Rectal smooth muscle tissue (tissue), 1 donor: ENCODE data around the gene MEIOB.

Experiments used
- H3K27ac ChIP-seq: one replicate; pipeline ENCODE4 v1.7.0; 2013; ENCODE audit warnings: low read depth, low read length, inconsistent platforms
- H3K27me3 ChIP-seq: one replicate; pipeline ENCODE4 v1.7.0; 2013; ENCODE audit warnings: low read length; ENCODE audit not compliant: control insufficient read depth, insufficient read depth
- H3K36me3 ChIP-seq: one replicate; pipeline ENCODE4 v1.7.0; 2013; ENCODE audit warnings: low read length; ENCODE audit not compliant: control insufficient read depth, insufficient read depth
- H3K4me1 ChIP-seq: one replicate; pipeline ENCODE4 v1.7.0; 2013; ENCODE audit warnings: low read length; ENCODE audit not compliant: control insufficient read depth, insufficient read depth
- H3K4me3 ChIP-seq: one replicate; pipeline ENCODE4 v1.7.0; 2013; ENCODE audit warnings: low read length
- H3K9ac ChIP-seq: one replicate; pipeline ENCODE4 v1.7.0; 2013; ENCODE audit warnings: low read length

The MEIOB gene

DNA sequence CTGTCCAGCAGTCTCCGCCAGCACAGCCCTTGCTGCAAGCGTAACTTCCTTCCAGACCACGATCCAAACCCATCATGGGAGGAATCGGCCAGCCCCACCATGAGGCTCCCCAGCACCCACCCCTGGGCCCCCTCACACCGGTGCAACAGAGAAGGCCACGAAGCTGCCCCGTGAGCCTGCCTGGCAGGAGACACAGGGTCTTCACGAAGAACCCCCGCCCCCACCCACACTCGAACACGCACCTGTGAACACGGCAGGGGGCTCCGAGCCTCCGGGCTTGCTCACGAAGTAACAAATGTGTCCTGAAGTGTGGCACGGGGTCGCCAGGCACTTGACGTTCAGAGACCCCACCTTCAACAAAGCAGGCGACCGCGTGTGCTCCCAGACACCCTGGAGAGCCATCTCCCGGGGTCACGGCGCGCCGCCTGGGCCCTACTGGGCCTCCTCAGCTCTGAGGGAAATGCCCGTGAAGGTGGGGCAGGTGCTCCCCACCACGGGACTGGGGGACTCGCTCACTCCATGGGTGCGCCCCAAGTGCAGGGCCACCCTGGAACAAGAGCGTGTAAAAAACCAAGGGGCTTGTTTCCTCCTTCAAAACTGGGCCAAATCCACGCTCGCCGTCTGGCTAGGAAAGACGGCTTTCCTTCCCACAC is 53.0 kb downstream of the MEIOB start:
- Histone ChIP-seq H3K4me1 (no peaks in the 10 kb centered on the region), H3K9ac (no peak overlapping the region), H3K27me3 (no peaks in the 10 kb centered on the region), H3K36me3 (peaks cover 28% of the 10 kb centered on the region), H3K4me3 (no peak overlapping the region), H3K27ac (no peak overlapping the region)

DNA sequence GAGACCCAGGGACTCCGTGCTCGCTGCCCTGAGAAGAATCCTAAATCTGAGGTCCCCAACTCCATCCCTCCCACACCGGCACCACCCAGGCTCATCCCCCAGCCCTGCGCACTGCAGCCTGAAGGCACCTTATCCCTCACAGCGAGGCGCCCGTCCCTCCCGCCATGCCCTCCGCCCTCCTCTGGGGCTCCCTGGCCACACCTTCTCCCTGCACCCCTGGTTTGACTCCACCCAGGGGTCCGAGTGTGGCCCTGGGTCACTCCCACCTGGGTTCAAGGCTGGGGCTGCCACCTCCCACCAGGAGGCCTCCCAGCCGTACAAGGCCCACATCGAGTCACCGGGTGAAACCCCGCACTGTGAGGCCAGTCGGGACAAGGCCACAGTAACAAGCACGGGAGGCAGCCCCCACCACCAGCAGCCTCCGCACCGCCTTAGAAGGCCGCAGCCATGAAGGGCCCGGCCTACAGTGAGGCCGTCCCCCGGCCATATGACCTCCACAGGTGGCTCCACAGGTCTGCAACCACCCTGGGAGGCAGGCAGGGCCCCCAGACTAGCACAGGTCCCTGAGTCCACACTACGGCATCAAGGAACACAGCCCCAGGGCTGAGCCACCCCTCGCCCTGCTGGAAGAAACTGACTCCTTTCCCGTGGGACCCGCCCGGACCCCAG is 53.6 kb downstream of the MEIOB start:
- peaks cover 28% of the 10 kb centered on the region for H3K36me3 ChIP-seq
- H3K4me3 ChIP-seq = no peak overlapping the region
- H3K27ac ChIP-seq = no peak overlapping the region
- no peaks in the 10 kb centered on the region for H3K4me1 ChIP-seq
- H3K9ac ChIP-seq = no peak overlapping the region
- no peaks in the 10 kb centered on the region for H3K27me3 ChIP-seq

DNA sequence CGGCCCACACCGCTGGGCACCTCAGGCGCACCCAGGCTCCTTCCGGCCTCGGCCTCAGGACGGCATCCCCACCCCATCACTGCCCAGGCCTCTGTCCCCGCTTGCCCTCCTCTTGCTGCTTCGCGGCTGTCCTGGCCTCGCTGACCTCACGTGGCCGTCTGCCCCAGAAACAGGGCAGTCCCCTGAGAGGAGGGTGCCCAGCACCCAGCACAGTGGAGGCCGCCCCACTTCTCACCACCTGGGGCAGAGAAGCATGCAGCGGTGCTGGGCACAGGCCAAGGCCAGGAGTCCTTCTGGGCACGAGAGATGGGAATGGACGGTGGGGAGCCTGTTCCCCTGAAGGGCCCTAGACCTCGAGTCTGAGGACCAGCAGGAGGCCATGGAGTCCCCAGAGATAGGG is 54.2 kb downstream of the MEIOB start:
- no peak overlapping the region for H3K9ac ChIP-seq
- no peaks in the 10 kb centered on the region for H3K27me3 ChIP-seq
- no peaks in the 10 kb centered on the region for H3K4me1 ChIP-seq
- H3K36me3 ChIP-seq = peaks cover 28% of the 10 kb centered on the region
- no peak overlapping the region for H3K27ac ChIP-seq
- H3K4me3 ChIP-seq = no peak overlapping the region

DNA sequence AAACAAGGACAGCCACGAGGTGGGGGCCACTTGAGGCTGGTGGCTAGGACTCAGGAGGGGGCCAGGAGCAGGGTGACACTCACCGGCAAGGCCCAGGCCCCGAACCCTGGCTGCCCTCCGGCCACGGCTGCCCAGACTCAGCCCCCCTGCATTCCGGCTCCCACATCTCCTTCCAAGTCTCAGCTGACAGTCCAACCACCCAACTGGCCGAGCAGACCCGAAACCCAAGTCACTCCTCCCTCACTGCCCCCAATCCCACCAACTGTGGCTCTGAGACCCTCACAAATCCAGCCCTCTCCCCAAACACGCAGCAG is 54.7 kb downstream of the MEIOB start:
- no peaks in the 10 kb centered on the region for H3K4me1 ChIP-seq
- H3K27ac ChIP-seq = no peak overlapping the region
- H3K36me3 ChIP-seq = peaks cover 25% of the 10 kb centered on the region
- H3K27me3 ChIP-seq = no peaks in the 10 kb centered on the region
- H3K4me3 ChIP-seq = no peak overlapping the region
- no peak overlapping the region for H3K9ac ChIP-seq

DNA sequence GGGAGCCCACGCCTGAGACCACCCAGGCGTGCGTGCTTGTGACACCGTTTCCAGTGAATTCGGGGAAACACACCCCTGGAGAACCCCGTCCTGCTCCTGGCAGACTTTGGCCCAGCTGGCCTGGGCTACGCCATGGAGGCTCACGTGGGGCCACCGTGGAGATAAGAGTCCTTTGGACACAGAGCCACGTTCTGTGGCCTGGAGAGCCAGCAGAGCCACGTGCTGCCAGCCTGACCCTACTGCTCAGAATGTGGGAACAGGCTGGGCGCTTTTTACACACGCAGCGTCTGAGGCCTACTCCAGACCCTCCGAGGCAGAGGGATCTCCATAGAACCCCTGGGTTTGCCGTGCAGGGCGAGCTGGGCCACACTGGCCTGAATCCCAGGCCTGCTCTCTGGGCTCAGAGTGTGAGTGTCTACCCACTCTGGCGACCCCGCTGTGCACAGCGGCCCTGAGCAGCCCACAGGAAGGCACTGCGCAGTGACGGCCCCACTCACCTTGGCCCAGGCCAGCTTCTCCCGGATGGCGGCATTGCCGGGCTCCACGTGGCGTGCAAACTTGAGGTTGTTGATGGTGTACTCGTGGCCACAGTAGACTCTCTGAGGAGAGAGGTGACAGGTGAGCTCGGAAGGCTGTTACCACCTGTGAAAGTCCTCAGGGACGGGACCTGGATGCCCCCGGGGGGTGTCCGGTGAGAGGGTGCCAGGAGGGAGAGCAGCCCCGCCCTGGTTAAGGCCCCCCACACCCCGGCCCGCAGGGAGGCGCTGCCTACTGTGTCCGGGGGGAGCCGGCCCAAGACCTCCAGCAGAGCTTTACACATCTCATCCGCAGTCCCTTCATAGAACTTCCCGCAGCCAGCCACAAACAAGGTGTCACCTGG is 55.3 kb downstream of the MEIOB start:
- Histone ChIP-seq H3K36me3 (peaks cover 22% of the 10 kb centered on the region), H3K27ac (no peak overlapping the region)

DNA sequence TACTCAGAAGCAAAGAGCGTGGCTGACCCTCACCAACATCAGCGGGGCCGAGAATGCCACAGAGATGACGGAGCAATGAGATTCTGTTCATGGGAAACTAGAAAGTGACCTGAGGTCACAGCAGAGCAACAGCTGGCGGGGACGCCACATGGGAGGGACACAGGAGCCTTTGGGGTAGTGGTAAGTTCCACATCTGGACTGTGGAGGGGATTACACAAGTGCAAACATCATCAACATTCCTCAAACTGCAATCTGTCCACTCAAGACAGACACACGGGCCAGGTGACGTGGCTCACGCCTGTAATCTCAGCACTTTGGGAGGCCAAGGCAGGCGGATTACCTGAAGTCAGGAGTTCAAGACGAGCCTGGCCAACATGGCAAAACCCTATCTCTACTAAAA is 56.5 kb downstream of the MEIOB start:
- H3K36me3 ChIP-seq = peaks cover 22% of the 10 kb centered on the region
- no peak overlapping the region for H3K9ac ChIP-seq
- H3K27me3 ChIP-seq = no peaks in the 10 kb centered on the region
- H3K4me1 ChIP-seq = no peaks in the 10 kb centered on the region
- H3K4me3 ChIP-seq = no peak overlapping the region
- H3K27ac ChIP-seq = no peak overlapping the region

More for the DNA sequence above, 55.3 kb downstream of the MEIOB start:
- H3K27me3 ChIP-seq = no peaks in the 10 kb centered on the region
- no peaks in the 10 kb centered on the region for H3K4me1 ChIP-seq
- H3K9ac ChIP-seq = no peak overlapping the region
- H3K4me3 ChIP-seq = no peak overlapping the region

DNA sequence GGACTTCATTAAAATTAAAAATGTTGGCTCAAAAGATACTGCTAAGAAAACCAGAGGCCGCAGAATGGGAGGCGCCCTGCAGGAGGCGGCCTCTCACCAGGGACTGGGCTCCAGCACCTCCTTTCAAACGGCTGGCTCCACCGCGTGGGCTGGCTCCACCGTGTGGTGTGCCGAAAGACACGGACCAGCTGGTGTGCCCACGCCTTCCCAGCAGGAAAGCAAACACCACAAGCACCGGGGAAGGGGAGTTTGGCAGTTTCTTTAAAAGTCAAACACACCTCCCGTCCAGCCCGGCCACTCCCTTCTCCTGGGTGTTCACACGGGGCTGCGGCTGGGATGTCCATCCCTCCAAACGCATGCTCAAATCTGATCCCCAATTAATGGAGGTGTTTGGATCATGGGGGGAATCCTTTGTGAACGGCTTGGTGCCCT is 59.2 kb downstream of the MEIOB start:
- H3K4me1 ChIP-seq = no peaks in the 10 kb centered on the region
- H3K27ac ChIP-seq = no peak overlapping the region
- H3K4me3 ChIP-seq = no peak overlapping the region
- H3K9ac ChIP-seq = no peak overlapping the region
- peaks cover 27% of the 10 kb centered on the region for H3K36me3 ChIP-seq
- H3K27me3 ChIP-seq = no peaks in the 10 kb centered on the region

DNA sequence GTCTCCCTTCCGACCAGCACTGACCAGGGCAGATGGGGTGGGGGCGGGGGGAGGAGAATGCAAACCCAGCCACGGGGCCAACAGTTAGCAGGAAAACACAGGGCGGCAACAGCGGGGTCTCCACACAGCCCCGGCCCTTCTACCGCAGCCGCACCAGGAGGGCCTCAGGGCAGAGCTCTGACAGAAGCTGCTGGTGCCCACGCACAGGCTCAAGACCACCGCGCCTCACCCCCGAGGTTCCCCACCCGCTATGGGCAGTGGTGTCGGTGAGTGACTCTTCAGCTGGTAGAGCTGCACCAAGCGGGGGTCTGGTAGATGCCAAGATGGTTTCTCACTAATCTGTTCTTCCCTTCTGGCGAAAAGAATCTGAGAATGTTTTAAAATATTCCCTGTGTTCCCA is 61.4 kb downstream of the MEIOB start:
- no peaks in the 10 kb centered on the region for H3K4me1 ChIP-seq
- H3K4me3 ChIP-seq = no peak overlapping the region
- peaks cover 20% of the 10 kb centered on the region for H3K36me3 ChIP-seq
- no peak overlapping the region for H3K9ac ChIP-seq
- H3K27me3 ChIP-seq = no peaks in the 10 kb centered on the region
- no peak overlapping the region for H3K27ac ChIP-seq

DNA sequence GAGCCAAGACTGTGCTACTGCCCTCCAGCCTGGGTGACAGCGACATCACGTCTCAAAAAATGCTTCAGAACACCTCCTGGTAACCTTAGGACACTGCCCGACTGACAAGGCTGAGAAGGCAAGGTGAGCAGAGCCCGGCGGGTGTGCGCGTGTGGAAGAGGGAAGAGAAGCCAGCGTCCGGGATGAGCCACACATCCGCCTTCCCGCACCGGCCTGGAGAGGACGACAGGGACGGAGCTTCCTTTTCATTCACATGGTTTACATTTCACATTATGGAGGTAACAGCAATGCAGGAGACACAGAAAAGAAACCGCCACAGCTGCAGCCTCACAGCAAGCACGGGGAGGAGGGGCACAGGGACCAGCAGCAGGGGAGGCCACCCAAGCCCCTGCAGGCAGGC is 61.9 kb downstream of the MEIOB start:
- Histone ChIP-seq H3K4me3 (no peak overlapping the region), H3K27ac (no peak overlapping the region), H3K36me3 (peaks cover 20% of the 10 kb centered on the region), H3K27me3 (no peaks in the 10 kb centered on the region), H3K4me1 (no peaks in the 10 kb centered on the region), H3K9ac (no peak overlapping the region)

DNA sequence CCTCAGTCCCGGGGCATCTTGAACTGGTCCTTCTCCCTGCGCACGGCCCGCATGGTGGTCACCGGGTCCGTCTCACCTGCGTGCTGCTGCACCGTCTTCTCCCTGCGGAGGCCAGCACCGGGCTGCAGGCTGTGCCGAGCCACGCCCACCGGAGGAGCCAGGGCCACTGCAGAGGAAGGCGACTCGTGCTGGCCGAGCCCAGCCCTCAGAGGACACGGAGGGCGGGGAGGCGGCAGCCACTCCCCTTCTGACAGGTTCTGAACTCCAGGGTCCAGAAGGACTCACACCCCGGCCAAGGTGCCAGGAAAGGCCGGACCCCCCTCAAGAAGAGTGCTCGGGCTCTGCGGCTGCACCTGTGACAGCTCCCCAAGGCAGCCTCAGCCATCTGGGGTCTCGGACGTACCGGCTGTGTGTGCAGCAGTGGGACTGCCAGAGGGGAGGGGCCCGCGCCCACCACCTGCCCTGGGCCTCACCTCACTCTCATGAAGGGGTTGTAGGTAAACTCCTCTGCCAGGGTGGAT is 62.6 kb downstream of the MEIOB start:
- H3K4me1 ChIP-seq = no peaks in the 10 kb centered on the region
- no peak overlapping the region for H3K4me3 ChIP-seq
- H3K27me3 ChIP-seq = no peaks in the 10 kb centered on the region
- no peak overlapping the region for H3K27ac ChIP-seq
- no peak overlapping the region for H3K9ac ChIP-seq
- peaks cover 20% of the 10 kb centered on the region for H3K36me3 ChIP-seq

DNA sequence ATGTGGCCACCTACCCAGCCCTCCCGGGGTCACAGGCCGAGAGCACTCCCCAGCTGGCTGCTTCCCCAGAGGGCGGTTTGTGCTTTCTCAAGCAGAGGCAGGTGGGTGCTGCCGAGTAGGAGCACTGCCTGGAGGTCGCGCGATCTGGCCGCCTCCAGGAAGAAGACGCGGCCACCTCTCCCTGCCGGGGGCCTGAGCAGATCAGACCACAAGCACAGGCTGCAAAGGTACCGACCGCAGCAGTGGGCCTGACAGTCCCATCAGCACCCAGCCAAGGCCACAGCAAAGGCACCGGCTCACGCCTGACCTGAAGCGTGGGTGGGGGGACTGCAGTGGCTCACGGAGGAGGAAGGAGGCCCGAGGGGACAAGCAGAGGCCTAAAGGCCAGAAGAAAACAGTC is 63.3 kb downstream of the MEIOB start:
- H3K36me3 ChIP-seq = peaks cover 20% of the 10 kb centered on the region

DNA sequence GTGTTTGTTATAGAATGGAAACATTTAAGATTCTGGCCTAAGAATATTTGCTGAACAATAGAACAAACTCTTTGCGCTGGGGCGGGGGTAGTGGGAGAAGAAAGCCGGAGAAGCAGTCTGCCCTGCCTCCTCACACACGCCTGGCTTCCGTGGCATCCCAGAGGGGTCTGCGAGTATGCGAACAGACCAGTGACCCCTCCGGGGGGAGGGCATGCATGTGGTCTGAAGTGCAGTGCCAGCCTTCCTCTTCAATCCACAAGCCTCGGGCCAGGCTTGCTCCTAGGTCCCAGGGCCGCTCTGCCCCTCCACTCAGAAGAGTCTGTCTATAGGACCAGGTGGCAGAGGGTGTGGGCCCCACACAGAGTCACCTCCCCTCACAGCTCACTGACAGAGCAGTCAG is 64.3 kb downstream of the MEIOB start:
- Histone ChIP-seq H3K4me3 (no peak overlapping the region), H3K27ac (no peak overlapping the region), H3K27me3 (no peaks in the 10 kb centered on the region), H3K36me3 (peaks cover 20% of the 10 kb centered on the region), H3K9ac (no peak overlapping the region), H3K4me1 (no peaks in the 10 kb centered on the region)

More for the DNA sequence above, 63.3 kb downstream of the MEIOB start:
- Histone ChIP-seq H3K27ac (no peak overlapping the region), H3K4me3 (no peak overlapping the region), H3K4me1 (no peaks in the 10 kb centered on the region), H3K9ac (no peak overlapping the region), H3K27me3 (no peaks in the 10 kb centered on the region)
